IMR-90 (cell line): ENCODE measurements around the gene HLA-DOA. TPM values are rescaled to one million over a fixed set of nuclear protein-coding genes. Genes with fewer than 3 reads are reported as not detected.

Source experiments
- ATAC-seq: fragments of 200-7000 bp; cut with Tn5 transposase; 2 replicates; pipeline ENCODE4 v1.9.1; 2020; ENCODE audit warnings: low read depth, mild to moderate bottlenecking, moderate library complexity
- BruUV-seq: library from RNA; stranded (reverse); fragments of 400-500 nt; replicated peaks from 2 replicates; lab custom pipeline; 2021; lab: Mats Ljungman, UMichigan
- CTCF ChIA-PET: fragments of 300-600 bp; formaldehyde crosslinking; extraction: SDS; loops from one replicate; lab custom pipeline; 2021; ENCODE audit warnings: antibody characterized with exemption; lab: Yijun Ruan, JAX
- POLR2A ChIA-PET: fragments of 300-600 bp; sonication (Branson Sonifier 250); formaldehyde crosslinking; loops from one replicate; lab custom pipeline; 2022; ENCODE audit warnings: antibody characterized with exemption; ENCODE audit not compliant: unreplicated experiment; lab: Charles Lee
- DNase-seq: peaks from one replicate; pipeline ENCODE4 v3.0.0; 2013
- H2AFZ ChIP-seq: replicated peaks from 2 replicates; pipeline ENCODE3; 2013; ENCODE audit warnings: low read length, mild to moderate bottlenecking; ENCODE audit not compliant: poor library complexity
- H2AK5ac ChIP-seq: 2 replicates; pipeline ENCODE4 v1.6.1; 2013; ENCODE audit warnings: low read depth, low read length, inconsistent platforms
- H2AK9ac ChIP-seq: replicated peaks from 2 replicates; pipeline ENCODE3; 2013; ENCODE audit warnings: mild to moderate bottlenecking, low read depth, low read length, moderate library complexity; ENCODE audit not compliant: poor library complexity
- H2BK120ac ChIP-seq: 2 replicates; pipeline ENCODE4 v1.6.1; 2013; ENCODE audit warnings: low read depth, low read length, inconsistent platforms
- H2BK15ac ChIP-seq: 3 replicates; pipeline ENCODE4 v1.6.1; 2013; ENCODE audit warnings: low read depth, low read length, inconsistent platforms
- H2BK20ac ChIP-seq: 2 replicates; pipeline ENCODE4 v1.6.1; 2013; ENCODE audit warnings: low read depth, mild to moderate bottlenecking, inconsistent platforms, low read length, moderate library complexity
- H2BK5ac ChIP-seq: 2 replicates; pipeline ENCODE4 v1.6.1; 2013; ENCODE audit warnings: mild to moderate bottlenecking, low read depth, low read length, inconsistent platforms; ENCODE audit not compliant: poor library complexity, severe bottlenecking
- H3K14ac ChIP-seq: replicated peaks from 2 replicates; pipeline ENCODE4 v1.6.1; 2013; ENCODE audit warnings: low read depth, low read length, inconsistent platforms
- H3K18ac ChIP-seq: 2 replicates; pipeline ENCODE4 v1.6.1; 2013; ENCODE audit warnings: low read depth, low read length, control low read depth
- H3K23ac ChIP-seq: 2 replicates; pipeline ENCODE4 v1.6.1; 2013; ENCODE audit warnings: low read depth, low read length, inconsistent platforms
- H3K27ac ChIP-seq: 2 replicates; pipeline ENCODE4 v1.5.1; 2013; ENCODE audit warnings: mild to moderate bottlenecking, control low read depth, low read length; ENCODE audit not compliant: insufficient read depth
- H3K27me3 ChIP-seq: 2 replicates; pipeline ENCODE4 v1.6.1; 2013; ENCODE audit warnings: low read length; ENCODE audit not compliant: control insufficient read depth, insufficient read depth
- H3K36me3 ChIP-seq: 2 replicates; pipeline ENCODE4 v1.6.1; 2013; ENCODE audit warnings: low read length, mixed read lengths; ENCODE audit not compliant: control insufficient read depth, insufficient read depth
- H3K4ac ChIP-seq: 2 replicates; pipeline ENCODE4 v1.6.1; 2013; ENCODE audit warnings: low read depth, low read length, inconsistent platforms
- H3K4me1 ChIP-seq: 2 replicates; pipeline ENCODE4 v1.6.1; 2013; ENCODE audit warnings: low read length, mixed read lengths; ENCODE audit not compliant: control insufficient read depth, insufficient read depth
- H3K4me2 ChIP-seq: 2 replicates; pipeline ENCODE4 v1.6.1; 2013; ENCODE audit warnings: low read depth, mild to moderate bottlenecking, control low read depth, low read length, moderate library complexity
- H3K4me3 ChIP-seq: 2 replicates; pipeline ENCODE4 v1.5.1; 2013; ENCODE audit warnings: low read depth, mild to moderate bottlenecking, control low read depth, low read length, moderate library complexity; ENCODE audit not compliant: insufficient read depth
- H3K56ac ChIP-seq: 2 replicates; pipeline ENCODE4 v1.6.1; 2013; ENCODE audit warnings: low read length, inconsistent platforms; ENCODE audit not compliant: insufficient read depth; ENCODE audit errors: extremely low read depth
- H3K79me1 ChIP-seq, 2 experiments: 2 replicates each; pipeline ENCODE4 v1.6.1; 2013; ENCODE audit warnings: low read length in 2 of 2, inconsistent platforms in 1 of 2, low read depth in 1 of 2
- H3K9ac ChIP-seq: 2 replicates; pipeline ENCODE4 v1.6.1; 2013; ENCODE audit warnings: low read depth, low read length, control low read depth
- H3K9me1 ChIP-seq: 2 replicates; pipeline ENCODE4 v1.6.1; 2013; ENCODE audit warnings: low read length, inconsistent platforms; ENCODE audit not compliant: insufficient read depth
- H3K9me3 ChIP-seq: 2 replicates; pipeline ENCODE4 v1.6.1; 2013; ENCODE audit warnings: low read length; ENCODE audit not compliant: control insufficient read depth, insufficient read depth
- H4K20me1 ChIP-seq: 2 replicates; pipeline ENCODE4 v1.6.1; 2013; ENCODE audit warnings: low read length, inconsistent platforms; ENCODE audit not compliant: insufficient read depth
- H4K5ac ChIP-seq: 2 replicates; pipeline ENCODE4 v1.6.1; 2013; ENCODE audit warnings: mild to moderate bottlenecking, low read depth, low read length, control low read depth
- H4K8ac ChIP-seq, 2 experiments: 2 replicates each; pipeline ENCODE4 v1.6.1; 2013; ENCODE audit warnings: low read depth in 2 of 2, low read length in 2 of 2, control low read depth in 1 of 2, inconsistent platforms in 1 of 2
- H4K91ac ChIP-seq: 2 replicates; pipeline ENCODE4 v1.6.1; 2013; ENCODE audit warnings: low read depth, low read length, inconsistent platforms; ENCODE audit not compliant: insufficient read depth
- BHLHE40 ChIP-seq: fragments of 150-350 bp; IDR thresholded peaks from 2 replicates; pipeline ENCODE4 v1.6.1; 2016; ENCODE audit warnings: mild to moderate bottlenecking, low read depth, low read length
- CEBPB ChIP-seq: IDR thresholded peaks from 2 replicates; pipeline ENCODE4 v1.6.1; 2012; ENCODE audit warnings: low read depth, low read length, improper control_type of control experiment
- CHD1 ChIP-seq: IDR thresholded peaks from 2 replicates; pipeline ENCODE4 v1.6.1; 2012; ENCODE audit warnings: low read depth, low read length, improper control_type of control experiment
- CTCF ChIP-seq: conservative IDR thresholded peaks from 2 replicates; pipeline ENCODE4 v1.5.1; 2012; ENCODE audit warnings: mild to moderate bottlenecking, low read depth, low read length, improper control_type of control experiment
- FOS ChIP-seq: fragments of 150-350 bp; IDR thresholded peaks from 2 replicates; pipeline ENCODE4 v1.6.1; 2016; ENCODE audit warnings: low read depth, low read length
- MAFK ChIP-seq: IDR thresholded peaks from 2 replicates; pipeline ENCODE4 v1.6.1; 2012; ENCODE audit warnings: low read depth, low read length, improper control_type of control experiment
- MXI1 ChIP-seq: IDR thresholded peaks from 2 replicates; pipeline ENCODE4 v1.6.1; 2012; ENCODE audit warnings: low read depth, mild to moderate bottlenecking, low read length, moderate library complexity, borderline replicate concordance
- NFE2L2 ChIP-seq: fragments of 150-350 bp; IDR thresholded peaks from 2 replicates; pipeline ENCODE4 v1.6.1; 2016; ENCODE audit warnings: low read depth, mild to moderate bottlenecking, low read length
- POLR2A ChIP-seq: IDR thresholded peaks from 2 replicates; pipeline ENCODE4 v1.6.1; 2012; ENCODE audit warnings: mild to moderate bottlenecking, low read depth, low read length
- RAD21 ChIP-seq: IDR thresholded peaks from 2 replicates; pipeline ENCODE4 v1.6.1; 2012; ENCODE audit warnings: low read length, improper control_type of control experiment
- RCOR1 ChIP-seq: IDR thresholded peaks from 2 replicates; pipeline ENCODE4 v1.6.1; 2012; ENCODE audit warnings: mild to moderate bottlenecking, low read length, improper control_type of control experiment; ENCODE audit not compliant: insufficient replicate concordance
- RFX5 ChIP-seq: IDR thresholded peaks from 2 replicates; pipeline ENCODE4 v1.8.0; 2012; ENCODE audit warnings: low read depth, mild to moderate bottlenecking, low read length, moderate library complexity
- SMC3 ChIP-seq: fragments of 150-350 bp; IDR thresholded peaks from 2 replicates; pipeline ENCODE4 v1.6.1; 2016; ENCODE audit warnings: low read depth, mild to moderate bottlenecking, antibody characterized with exemption, low read length, moderate library complexity
- WGBS, 2 experiments: methylation state at CpG; one replicate each; pipeline versions ENCODE4 v1.1.5 to v1.1.7; 2013; ENCODE audit warnings: missing lambda C conversion rate in 2 of 2; ENCODE audit not compliant: insufficient read length in 1 of 2; ENCODE audit errors: extremely low coverage in 2 of 2; 5-methylcytosine and 5-hydroxymethylcytosine counted together
- dilution Hi-C: fragments of 300-500 bp; cut with HindIII; formaldehyde crosslinking; loops from one replicate; pipeline ENCODE4 v1.14.3; 2018; ENCODE audit warnings: low sequenced_read_pairs; ENCODE audit not compliant: unreplicated experiment
- in situ Hi-C: fragments of 300-500 bp; cut with MboI; formaldehyde crosslinking; loops from 3 replicates; pipeline ENCODE4 v1.14.3; 2019; ENCODE audit warnings: low sequenced_read_pairs, inconsistent platforms, mixed read lengths
- intact Hi-C: fragments of 100-400 bp; cut with micrococcal nuclease; formaldehyde crosslinking; loops from 2 replicates; pipeline ENCODE4 v1.10.0; 2022
- polyA plus RNA-seq, 3 experiments: library from polyadenylated mRNA; depleted of rRNA; stranded (reverse); fragments of >200 nt; gene quantifications; 2 replicates each; pipeline ENCODE4 v1.2.3, GENCODE V29; 2012; ENCODE audit warnings: low replicate concordance in 1 of 3
- total RNA-seq: library from RNA; depleted of rRNA; stranded (reverse); fragments of >200 nt; gene quantifications from 2 replicates; pipeline ENCODE4 v1.2.3, GENCODE V29; 2012
- TF ChIP-seq, protein P1 (sequence below): fragments of 150-350 bp; IDR thresholded peaks from 2 replicates; pipeline ENCODE4 v1.6.1; 2017; ENCODE audit warnings: mild to moderate bottlenecking, antibody characterized with exemption, low read length, low read depth
- TF ChIP-seq, protein P2 (sequence below): fragments of 150-350 bp; IDR thresholded peaks from 2 replicates; pipeline ENCODE4 v1.6.1; 2016; ENCODE audit warnings: low read depth, mild to moderate bottlenecking, low read length, moderate library complexity, borderline replicate concordance

HLA-DOA gene
- total and polyA plus RNA-seq, 2 of the 4 experiments (the other 2 are of a cell fraction): not detected

DNA sequence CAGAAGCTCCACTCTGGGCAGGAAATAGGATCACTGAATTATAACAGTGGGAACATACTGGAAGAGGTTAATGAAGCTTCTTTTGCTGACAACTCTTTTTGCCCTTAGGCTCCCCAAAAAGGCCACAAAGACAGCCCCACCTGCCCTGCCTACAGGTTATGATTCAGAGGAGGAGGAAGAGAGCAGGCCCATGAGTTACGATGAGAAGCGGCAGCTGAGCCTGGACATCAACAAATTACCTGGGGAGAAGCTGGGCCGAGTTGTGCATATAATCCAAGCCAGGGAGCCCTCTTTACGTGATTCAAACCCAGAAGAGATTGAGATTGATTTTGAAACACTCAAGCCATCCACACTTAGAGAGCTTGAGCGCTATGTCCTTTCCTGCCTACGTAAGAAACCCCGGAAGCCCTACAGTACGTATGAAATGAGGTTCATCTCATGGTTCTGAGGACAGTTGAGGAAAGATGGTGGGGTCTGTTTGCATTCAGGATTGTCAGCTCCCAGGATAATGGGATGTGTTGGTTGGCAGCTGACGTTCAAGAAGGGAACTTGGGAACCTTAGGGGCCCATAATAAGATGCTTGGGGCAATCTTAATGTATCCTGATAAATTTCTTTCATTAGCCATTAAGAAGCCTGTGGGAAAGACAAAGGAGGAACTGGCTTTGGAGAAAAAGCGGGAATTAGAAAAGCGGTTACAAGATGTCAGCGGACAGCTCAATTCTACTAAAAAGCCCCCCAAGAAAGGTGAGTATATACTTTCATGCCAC, 29.5 kb downstream of the HLA-DOA start:
- H2AK9ac ChIP-seq: no peak overlapping the region
- ATAC-seq: no peak
- no peak overlapping the region for H2BK20ac ChIP-seq
- H3K4ac ChIP-seq: no peak overlapping the region
- ChIA-PET POLR2A (interaction anchor here (0.5 kb wide), 1 partner anchor 141 kb away, joined by 5 read pairs; the partner anchor contains the start of gene TAP2), CTCF (no interaction called here)
- H2AFZ ChIP-seq: no peak overlapping the region
- H3K27me3 ChIP-seq: no peaks in the 10 kb centered on the region
- peaks cover 14% of the 10 kb centered on the region for H3K9me1 ChIP-seq
- H3K79me1 ChIP-seq: peaks cover 42 to 50% of the 10 kb centered on the region in 2 experiments
- peaks cover 97% of the 10 kb centered on the region for H4K20me1 ChIP-seq
- no peak overlapping the region for H3K27ac ChIP-seq
- H3K36me3 ChIP-seq: peaks cover 57% of the 10 kb centered on the region
- H2BK5ac ChIP-seq: no peak overlapping the region
- H2BK15ac ChIP-seq: no peak overlapping the region
- H3K4me1 ChIP-seq: peaks cover 6% of the 10 kb centered on the region; the same call in 1 of the 2 replicates
- H3K4me3 ChIP-seq: no peak overlapping the region
- no peak overlapping the region for H2AK5ac ChIP-seq
- peak overlapping the region; percentile 37; the same call in 1 of the 2 replicates for H3K23ac ChIP-seq
- no peak overlapping the region for H4K5ac ChIP-seq
- no TSS peak for BruUV-seq
- no peak overlapping the region for H3K56ac ChIP-seq
- no peak overlapping the region for H3K18ac ChIP-seq
- H3K9ac ChIP-seq: no peak overlapping the region
- intact Hi-C loops: no loop called here
- dilution Hi-C loops: no loop called here
- in situ Hi-C loops: loop anchor here (5.0 kb wide), 1 partner anchor 43 kb away; no protein-coding TSS in a partner anchor
- H3K4me2 ChIP-seq: no peak overlapping the region
- 100% methylated on average over 3 of the region's 12 CpGs; no CpG with 5 or more reads in 1 of the 2 experiments for WGBS, 2 experiments
- H2BK120ac ChIP-seq: no peak overlapping the region
- no peaks in the 10 kb centered on the region for H3K9me3 ChIP-seq
- no peak overlapping the region for H4K8ac ChIP-seq
- DNase-seq: no peak
- no peak overlapping the region for H4K91ac ChIP-seq
- H3K14ac ChIP-seq: no peak overlapping the region
- TF ChIP-seq NFE2L2 (no peak), RCOR1 (no peak), CTCF (no peak), SMC3 (no peak), BHLHE40 (no peak), FOS (no peak), RFX5 (no peak), RAD21 (no peak), CEBPB (no peak), MAFK (no peak), POLR2A (no peak), CHD1 (no peak), MXI1 (no peak)
- TF ChIP-seq, protein P1, sequence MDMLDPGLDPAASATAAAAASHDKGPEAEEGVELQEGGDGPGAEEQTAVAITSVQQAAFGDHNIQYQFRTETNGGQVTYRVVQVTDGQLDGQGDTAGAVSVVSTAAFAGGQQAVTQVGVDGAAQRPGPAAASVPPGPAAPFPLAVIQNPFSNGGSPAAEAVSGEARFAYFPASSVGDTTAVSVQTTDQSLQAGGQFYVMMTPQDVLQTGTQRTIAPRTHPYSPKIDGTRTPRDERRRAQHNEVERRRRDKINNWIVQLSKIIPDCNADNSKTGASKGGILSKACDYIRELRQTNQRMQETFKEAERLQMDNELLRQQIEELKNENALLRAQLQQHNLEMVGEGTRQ: no peak
- TF ChIP-seq, protein P2, sequence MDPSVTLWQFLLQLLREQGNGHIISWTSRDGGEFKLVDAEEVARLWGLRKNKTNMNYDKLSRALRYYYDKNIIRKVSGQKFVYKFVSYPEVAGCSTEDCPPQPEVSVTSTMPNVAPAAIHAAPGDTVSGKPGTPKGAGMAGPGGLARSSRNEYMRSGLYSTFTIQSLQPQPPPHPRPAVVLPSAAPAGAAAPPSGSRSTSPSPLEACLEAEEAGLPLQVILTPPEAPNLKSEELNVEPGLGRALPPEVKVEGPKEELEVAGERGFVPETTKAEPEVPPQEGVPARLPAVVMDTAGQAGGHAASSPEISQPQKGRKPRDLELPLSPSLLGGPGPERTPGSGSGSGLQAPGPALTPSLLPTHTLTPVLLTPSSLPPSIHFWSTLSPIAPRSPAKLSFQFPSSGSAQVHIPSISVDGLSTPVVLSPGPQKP: no peak
